ENCODE results near the gene MLLT3.
A peak's percentile ranks its signal among the peaks of the same experiment; 100 is the strongest.

MLLT3 gene

DNA sequence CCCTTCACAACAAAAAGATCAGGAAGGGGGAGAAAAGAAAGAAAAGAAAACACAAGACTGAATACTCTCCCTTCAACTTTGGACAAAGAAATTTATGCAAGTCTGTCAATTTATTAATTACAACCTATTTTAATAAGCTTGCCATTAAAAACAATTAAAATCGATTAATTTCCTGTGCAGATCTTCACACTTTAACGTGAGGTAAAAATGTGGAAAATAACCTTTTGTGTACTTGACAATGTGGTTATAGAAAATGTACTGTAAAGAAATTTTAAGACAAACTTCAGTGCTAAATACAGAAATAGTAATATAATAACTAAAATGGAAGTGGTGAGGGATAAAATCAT is 2.7 kb upstream of the MLLT3 start:
- no peak for DNase-seq (ENCODE audit: low spot score)

DNA sequence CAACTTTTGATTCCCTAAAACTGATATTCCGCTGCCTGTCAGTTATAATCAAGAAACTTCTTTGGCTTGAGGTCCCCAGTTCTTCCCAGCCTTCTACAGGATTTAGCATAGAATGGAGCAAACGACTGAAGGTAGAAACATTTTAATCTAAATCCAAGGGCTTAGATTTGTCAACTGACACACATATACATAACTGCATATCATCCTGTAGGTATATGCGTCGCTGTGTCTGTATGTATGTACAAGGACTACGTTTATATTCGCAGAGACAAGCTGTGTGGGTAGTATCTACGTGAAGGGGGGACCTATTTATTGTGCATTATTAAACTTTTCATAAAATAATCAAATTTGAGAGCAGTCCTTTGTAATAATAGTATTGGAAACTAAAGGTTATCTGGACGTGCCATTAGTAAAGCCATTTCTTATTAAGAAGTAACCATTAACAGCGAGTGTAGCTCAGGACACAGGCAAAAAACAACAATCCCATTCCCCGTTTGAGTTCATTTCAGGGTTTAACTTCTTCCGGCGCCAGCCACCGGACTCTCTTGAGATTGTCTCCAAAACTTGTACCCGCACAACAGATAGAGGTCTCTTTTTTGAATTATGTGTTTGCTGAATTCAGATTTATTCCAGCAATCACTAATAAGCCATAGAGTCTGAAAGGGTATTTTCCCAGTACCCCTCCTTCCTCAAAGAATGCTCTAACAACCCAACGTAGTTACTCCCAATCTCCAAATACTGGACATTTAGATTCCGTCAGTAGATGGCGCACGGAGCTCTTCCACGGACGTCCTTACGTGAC is 2.1 kb upstream of the MLLT3 start:
- DNase-seq (ENCODE audit: low spot score): peak; percentile 55

DNA sequence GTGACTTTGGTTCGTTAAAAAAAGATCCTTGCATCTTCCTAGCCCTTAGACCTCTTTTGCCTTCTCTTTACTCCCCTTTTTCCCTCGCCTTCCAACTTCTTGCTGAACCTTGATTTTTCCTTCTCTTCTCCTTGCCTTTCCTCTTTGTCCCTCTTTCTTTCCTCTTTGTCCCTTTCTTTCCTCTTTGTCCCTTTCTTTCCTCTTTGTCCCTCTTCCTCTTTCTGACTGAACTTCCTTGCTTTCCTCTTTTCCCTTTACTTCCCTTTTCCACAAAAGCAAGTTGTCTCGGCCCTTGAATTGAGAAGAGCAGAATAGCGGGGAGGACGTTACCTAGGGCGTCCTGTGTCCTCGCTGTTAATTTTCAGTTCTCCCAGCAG is 1.4 kb upstream of the MLLT3 start:
- no peak for DNase-seq (ENCODE audit: low spot score)

DNA sequence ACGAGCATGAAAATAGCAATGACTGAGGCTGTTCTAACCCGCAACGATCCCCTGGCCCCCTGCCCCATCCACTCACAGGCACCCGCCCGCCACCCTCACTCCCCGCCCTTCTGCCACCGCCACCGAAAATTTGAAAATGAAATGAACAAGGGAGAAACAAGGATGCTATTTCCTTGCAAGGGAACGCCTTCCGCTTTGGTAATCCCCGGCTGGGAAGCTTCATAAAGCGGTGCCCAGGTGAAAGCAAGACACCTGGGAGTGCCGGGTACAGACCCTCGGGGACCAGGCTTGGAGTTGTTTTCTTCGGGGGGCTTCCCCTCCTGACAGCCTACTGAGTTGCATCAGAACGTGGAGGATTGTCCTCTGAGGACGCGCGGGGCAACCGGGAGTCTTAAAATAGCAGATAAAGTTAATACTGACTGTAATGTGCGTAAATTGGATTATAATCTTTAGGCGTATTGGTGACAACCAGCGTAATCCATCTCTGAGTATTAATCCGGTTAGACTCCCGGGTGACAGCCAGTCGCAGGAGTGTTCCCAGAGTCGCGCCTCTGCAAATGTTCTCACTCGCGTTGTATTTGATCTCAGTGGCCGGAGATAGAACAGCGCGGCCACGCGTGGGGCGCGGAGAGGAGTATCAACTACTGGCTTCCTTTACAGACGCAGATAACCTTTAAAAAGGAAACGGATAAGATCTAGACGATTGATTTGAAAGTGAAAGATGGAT is 885 bp upstream of the MLLT3 start:
- peak; percentile 17 for DNase-seq (ENCODE audit: low spot score)

DNA sequence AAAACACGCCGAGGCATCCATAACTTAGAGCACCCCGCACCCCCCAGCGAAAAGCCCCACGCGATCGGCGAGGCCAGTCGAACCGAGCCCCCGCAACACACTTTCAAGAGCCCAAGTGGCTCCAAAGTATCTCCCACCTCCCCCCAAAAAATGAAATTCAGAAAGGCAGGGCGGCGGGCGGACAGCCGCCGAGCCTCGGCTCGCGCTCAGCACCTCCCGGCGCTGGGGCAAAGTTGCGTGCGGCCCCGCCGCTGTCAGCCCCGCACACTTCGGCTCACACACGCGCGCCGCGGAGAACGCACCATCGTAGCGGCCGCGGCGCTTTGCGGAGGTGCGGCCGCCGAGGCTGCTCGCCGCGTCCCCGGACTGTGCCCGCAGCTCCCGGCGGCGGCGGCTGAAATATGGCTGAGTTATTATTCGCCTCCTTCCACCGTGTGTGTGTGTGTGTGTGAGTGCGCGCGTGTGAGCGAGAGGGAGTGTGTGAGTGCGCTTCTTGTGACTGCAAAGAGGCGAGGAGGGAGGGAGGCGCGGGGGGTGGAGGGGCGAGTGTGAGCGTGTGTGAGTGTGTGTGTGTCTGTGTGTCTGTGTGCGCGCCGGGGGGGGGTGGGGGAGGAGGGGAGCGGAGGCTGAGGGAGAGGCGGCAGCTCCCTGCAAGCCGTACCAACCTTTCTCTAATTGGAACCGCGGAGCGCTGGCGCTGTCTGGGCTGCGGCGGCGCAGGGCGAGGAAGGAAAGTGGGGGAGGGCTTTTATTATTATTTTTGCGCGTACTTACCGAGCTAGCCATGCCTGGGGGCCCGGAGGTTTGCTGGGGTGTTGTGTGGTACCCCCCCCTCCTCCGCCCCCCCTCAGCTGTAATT is 599 bp downstream of the MLLT3 start:
- peak; percentile 68 for DNase-seq (ENCODE audit: low spot score)

DNA sequence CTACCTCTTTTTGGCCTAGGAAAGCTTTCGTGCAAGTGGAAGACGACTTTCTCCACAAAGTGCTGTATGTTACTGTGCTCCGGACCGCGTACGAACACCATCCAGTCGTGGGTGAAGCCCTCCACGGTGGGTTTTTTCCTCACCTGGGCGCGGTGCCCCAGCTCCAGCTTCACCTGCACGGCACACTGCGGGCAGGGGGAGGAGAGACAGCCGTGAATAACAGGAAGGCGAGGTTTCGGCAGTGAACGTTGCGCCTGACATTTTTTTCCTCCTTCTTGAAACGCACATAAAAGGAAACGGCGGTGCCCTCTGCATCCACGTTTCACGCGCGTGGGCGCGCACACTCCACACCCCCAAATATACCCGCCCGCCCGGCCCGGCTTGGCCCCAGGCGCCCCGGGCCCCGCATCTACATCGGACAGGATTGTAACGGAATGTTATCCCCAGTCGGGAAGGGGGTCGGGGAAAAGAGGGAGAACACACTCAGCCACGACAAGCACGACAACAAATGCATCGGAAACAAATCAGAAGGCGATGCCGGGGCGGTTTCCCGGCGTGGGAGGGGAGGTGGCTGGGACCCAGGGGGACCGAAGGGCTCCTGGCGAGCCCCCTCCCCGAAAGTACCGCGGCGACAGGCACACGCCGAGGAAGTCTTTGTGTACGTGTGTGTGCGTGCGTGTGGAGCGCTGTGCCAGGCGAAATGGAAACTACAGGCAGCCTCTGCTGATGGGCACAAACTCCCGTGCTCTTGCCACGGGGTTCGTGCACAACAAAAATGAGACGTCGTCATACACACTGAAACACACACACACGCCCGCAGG is 1.4 kb downstream of the MLLT3 start:
- peak; percentile 36 for DNase-seq (ENCODE audit: low spot score)

DNA sequence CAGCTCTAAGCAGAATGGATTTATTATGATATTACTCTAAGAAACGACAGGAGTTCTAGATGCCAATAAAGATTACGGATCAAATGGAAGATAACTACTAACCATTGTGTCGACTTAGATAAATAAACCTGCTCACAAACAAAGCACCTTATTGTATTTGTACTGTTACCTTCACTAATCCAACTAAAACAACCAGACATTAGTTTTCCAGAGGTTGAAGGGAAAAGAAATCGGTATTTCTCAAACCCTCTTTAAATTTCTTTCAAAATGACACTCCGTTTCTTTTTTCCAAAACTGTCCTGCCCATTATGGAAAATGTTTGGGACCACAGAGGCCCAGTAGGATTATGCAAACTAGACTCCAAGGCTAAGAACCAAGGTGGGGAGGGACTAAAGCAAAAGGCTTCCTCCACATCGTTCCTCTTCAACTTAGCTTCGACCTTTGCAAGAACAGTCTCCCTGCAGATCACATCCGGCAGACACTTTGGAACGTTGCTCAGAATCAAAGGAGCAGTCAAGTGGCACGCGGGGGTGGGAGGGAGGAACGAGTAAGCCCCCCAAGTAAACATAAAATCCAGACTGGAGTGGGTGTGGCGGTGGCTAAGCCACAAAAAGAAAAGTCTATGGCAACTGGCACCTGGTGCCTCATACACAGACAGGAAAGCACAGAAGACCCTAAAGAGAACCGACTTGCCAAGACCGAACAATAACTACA is 2.7 kb downstream of the MLLT3 start:
- no peak for DNase-seq (ENCODE audit: low spot score)

DNA sequence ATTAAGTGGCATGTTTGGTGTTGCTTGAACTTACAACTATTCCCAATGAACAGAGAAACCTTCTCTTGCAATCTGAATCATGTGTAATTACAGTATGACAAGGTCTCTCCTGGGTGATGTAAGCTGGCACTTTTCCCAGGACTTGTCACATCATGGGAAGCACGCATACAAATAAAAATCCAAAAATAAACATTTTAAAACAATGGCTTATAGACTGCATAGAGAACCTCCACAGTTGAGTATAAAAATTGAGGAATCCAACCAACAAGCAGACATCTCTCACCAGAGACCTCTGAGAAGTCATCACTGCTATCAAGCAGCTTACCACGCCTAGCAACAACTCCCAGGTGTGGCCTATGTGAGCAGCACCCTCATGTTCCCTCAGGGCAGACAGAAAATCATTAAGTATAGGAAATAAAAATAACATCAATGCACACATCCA is 3.9 kb downstream of the MLLT3 start:
- DNase-seq (ENCODE audit: low spot score): no peak

DNA sequence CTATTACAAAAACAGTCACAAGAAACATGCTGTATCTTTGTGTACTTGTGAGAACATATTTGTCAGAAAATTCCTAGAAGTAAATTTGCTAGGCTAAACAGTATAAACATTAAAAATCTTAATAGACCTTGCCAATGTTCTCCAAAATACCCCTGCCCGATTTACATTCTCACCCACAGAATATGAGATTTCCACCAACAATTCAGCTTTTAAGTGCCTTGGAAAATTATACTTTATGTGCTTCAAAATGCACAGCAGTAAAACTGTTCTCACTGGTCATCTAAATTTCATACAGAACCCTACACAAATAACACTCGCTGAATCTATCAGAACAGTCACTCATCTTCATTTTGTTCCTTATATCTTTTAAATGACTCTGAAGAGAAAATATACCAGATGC is 5.5 kb downstream of the MLLT3 start:
- DNase-seq (ENCODE audit: low spot score): no peak

DNA sequence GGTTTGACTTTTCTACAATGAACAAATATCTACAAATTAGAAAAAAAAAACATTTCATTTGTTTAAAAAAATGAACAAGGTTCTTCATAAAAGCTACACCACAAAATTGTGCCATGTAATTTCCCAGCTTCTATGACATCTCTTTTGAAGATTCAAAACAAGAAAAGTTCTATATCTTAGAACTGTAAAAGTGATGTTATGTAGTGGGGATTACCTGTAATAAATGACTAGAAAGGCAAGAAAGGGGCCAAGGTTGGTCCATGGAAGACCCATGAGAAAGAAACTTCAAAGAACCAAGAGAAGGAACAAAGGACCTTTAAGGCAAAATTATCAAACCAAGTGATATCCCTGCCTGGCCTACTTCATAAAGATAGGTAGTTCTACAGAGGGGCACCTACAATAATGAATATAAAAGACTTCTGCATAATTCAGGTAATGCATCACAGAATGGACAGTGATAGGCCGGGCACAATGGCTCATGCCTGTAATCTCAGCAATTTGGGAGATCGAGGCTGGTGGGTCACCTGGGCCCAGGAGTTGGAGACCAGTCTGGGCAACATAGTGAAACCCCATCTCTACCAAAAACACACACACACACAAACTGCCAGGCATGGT is 7.6 kb downstream of the MLLT3 start:
- no peak for DNase-seq (ENCODE audit: low spot score)

DNA sequence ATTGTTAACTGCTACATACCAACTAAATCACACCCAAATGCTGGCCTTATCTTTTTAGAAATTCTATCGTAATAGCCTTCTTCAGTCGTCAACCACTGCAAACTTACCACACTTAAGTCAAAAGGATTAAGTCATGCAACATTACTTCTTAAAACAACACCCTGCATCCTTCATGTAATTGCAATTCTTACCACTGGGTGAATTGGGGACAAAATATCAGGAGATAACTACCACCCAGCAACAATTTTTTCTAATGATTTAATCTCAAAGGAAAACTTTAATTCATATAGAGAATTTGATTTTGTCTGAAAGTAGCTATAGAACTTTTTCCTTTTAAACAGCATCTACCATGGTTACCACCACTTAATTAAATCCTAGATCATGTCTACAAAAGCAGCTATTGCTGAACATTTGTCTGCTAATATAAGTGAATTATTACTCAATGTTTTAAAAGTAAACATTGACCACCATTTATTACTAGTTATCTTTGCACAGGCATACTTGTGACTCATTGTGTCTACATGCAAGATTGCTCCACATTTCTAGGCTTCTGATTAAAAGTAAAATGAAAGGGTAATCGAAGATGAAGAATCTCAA is 10.5 kb downstream of the MLLT3 start:
- DNase-seq (ENCODE audit: low spot score): peak; percentile 45

DNA sequence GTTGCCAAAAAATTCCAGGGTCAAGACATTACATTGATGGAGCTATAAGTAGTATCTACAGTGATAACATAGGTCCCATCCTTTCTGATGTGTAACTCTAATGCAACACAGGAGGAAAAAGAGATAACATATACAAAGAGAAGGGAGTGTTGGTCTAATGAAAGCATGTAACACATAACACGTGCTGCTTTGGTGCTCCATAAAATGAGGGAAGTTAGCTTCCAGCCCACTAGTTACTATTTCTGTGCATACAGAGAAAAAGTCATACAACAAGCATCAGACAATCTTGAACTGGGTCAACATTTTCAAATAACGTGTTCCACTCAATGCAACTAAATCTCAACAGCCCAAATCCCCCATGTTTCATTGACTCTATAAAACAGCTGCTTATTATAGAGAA is 11.7 kb downstream of the MLLT3 start:
- no peak for DNase-seq (ENCODE audit: low spot score)

DNA sequence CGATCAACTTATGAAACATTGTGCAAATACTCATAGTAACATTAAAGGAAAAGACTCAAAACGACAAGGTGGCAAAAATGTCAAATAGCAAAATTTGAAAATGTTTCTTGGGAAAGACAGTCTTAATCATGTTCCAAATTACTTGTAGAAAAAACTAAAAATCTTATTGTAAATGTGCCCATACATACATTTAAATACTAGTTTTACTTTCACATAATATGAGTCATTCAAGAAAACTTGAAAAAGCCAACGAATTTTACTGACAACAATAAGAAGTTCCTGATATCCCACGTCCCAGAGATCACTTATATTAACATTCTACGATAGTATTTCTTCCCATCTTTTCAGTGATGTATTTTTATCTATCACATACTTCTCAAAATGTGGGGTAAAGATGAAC is 13.7 kb downstream of the MLLT3 start:
- DNase-seq (ENCODE audit: low spot score): no peak

DNA sequence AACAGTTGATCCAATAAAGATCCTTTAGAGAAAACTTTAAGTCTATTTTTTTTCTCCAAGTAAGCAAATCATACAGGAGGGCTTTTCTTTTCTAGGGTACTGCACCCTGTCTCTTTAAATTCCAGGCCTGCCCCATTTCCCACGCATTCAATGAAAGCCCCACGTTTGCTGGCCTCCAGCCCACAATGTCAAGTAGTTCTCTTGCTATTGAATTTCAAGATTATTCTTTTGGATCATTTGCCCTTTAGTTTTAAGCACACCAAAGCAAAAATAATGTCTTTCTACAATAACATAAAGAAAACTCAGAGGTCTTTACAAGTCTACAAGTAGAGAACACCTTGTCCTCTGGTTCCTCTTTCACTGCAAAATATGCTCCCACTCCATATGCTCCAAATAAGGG is 15.6 kb downstream of the MLLT3 start:
- DNase-seq (ENCODE audit: low spot score): no peak

DNA sequence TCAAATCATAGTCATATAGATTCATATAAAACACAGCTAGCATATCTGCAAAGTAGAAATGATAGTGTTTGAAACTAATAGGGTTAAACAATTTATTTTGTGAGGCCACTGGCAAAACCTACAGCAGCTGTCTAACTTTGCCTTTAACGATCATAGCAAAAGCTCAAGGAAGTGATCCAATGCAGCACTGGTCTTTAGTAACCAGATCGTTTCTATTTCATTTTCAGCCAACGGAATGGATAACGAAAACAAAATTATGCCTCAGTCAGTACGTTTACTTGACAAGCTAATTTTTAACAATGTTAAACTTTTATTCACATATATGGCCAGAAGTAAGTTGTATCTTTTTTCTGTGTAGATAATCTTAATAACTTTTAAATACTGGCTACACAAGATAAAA is 17.7 kb downstream of the MLLT3 start:
- DNase-seq (ENCODE audit: low spot score): no peak

DNA sequence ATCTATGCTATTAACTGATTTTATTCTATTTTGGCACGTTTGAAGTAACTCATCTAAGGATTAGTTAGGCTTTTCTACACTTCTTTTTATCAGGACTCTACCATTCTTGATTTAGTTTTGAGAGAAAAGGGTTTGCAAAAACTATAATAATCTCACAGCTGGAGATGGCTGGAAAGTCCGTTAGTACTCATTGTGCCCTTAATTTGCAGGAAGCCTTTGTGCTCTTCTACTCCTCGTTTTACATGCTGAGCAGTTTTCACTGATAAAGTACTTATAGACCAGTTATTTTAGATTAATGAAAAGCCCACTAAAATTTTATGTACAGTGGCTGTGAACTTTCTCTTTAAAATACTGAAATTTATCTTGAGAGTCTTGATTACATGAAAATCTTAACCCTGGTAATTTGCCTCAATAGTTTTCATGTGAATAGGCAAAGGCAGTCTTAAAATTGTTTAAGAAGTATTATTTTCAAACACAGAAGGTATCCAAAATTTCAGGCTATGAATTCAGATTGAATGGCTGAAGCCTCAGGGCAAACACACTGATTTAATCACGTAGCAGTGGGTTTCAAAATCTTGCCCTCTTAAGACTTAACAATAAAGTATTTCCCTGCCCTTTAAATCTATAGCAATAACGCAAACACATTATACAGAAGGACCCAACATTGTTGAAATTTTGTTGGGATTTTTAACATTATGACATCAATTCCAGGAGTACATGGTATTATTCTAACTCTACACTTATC is 18.6 kb downstream of the MLLT3 start:
- no peak for DNase-seq (ENCODE audit: low spot score)

DNA sequence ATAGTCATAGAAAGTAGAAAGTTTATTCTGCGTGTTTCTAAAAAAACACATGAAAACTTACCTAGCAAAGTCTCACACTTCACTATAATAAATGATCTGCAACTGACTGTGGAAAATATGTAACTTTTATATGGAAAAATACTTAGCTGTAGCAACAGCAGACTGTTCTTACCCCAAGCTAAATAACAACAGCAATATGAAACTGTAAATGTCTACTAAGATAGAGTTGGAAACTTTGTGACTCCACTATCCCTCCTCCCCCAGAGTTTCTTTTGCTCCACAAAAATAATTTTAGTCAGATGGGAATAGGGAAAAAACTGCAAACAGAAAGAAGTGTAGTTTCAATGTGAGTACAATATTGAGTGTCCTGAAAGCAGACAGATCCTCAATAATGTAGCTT is 21.0 kb downstream of the MLLT3 start:
- no peak for DNase-seq (ENCODE audit: low spot score)

DNA sequence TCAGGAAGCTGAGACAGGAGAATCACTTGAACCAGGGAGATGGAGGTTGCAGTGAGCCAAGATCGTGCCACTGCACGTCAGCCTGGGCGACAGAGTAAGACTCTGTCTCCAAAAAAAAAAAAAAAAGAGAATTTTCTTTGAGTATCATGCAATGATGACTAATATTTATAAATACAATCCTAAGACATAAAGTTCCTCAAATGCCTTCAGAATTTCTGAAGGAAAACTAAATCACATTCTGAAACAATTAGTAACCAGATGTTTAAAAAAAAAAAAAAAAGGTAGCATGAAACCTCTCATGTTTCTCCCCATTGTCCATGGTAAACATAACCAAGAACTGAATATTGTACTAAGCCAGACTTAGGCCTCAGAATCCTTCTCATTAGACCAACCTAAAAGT is 23.1 kb downstream of the MLLT3 start:
- no peak for DNase-seq (ENCODE audit: low spot score)

DNA sequence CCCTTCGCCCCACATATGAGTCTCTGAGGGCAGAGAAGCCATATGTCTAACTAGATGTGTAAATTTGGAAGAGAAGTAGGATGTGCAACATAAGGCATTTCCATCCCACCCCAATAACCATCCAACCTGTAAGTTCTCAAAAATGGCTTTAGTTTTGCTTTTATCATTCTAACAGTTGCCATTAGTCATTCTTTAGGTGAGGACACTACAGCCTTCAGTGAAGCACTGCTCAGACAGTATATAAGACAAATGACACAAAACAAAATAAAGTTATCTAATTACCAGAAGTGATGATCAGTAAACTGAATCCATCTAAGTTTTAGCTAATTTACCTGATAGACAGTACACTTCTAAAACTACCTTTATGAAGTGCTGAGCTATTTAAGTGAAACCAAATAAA is 23.9 kb downstream of the MLLT3 start:
- DNase-seq (ENCODE audit: low spot score): no peak

DNA sequence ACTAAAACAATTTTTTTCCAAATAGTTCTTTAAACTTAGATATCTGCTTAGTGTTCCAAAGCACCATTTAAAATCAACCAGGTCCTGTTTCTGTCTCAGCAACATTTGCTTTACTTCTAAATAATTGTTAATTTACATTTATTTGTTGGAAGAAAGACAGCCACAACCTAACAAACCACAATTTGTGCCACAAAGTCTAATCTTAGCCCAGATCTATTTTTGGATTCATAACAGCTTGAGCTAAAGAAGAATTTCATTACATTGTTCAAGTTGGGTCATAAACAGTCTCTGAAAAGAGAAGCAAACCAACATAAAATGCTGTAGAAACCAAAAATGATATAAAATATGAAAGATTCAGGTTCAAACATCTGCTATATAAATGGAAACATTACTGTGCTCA is 24.4 kb downstream of the MLLT3 start:
- no peak for DNase-seq (ENCODE audit: low spot score)

All from AG08396 (cell line).